ENCODE measurements around the gene ATOSB. TPM values are rescaled to one million over a fixed set of nuclear protein-coding genes. Genes with fewer than 3 reads are reported as not detected.

Gene ATOSB
- total and polyA plus RNA-seq, 2 of the 8 experiments (the other 6 are each of a cell fraction or from before 2014, with no cell fraction given), result 6.9 to 10.4 TPM

DNA sequence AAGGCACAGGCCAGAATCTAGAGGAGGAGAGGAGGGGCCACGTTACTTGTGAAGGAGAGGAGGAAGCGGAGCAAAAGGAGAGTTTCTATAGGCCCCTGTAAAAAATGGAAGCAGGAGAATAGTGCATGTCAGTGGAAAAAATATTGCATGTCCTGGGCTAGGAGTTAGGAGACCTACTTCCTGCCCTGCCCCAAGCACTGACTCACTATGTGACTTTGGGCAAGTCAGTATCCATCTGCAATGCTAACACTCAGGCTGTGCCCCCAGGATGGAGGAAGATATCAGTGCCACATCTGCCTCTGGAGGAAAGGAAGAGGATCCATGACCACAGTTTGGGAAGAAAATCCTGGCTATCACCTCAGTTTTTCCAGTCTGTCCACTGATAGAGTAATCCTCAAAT, 26.2 kb downstream of the ATOSB start:
- ChIA-PET CTCF (ENCODE audit: partially characterized antibody) (no interaction called here), POLR2A (ENCODE audit: partially characterized antibody) (interaction anchor here (0.9 to 3.5 kb wide), 2 partner anchors 9 to 13 kb away, joined by 3 to 22 read pairs; partner anchors contain the start of gene STOML2)
- H3K79me2 ChIP-seq (ENCODE audit: control insufficient read depth in 1 of 2, insufficient read depth in 2 of 2, low read length in 2 of 2), result no peaks in the 10 kb centered on the region
- H3K4me2 ChIP-seq (ENCODE audit: insufficient read depth in 1 of 2, low read depth in 2 of 2, low read length in 2 of 2), result no peak overlapping the region
- no peak overlapping the region for H3K14ac ChIP-seq (ENCODE audit: insufficient read length)
- H3K4me1 ChIP-seq (replicated peaks in 1 of 4; ENCODE audit: control insufficient read depth in 3 of 4, insufficient read depth in 4 of 4, low read length in 3 of 4), result no peaks in the 10 kb centered on the region
- no peak overlapping the region for H3K18ac ChIP-seq (ENCODE audit: extremely low read depth, low read length)
- WGBS, 2 experiments (ENCODE audit: extremely low coverage in 1 of 2, insufficient coverage in 1 of 2, insufficient read length in 1 of 2, insufficient replicate concordance in 2 of 2, low coverage in 1 of 2, low lambda C conversion rate in 2 of 2, missing lambda C conversion rate in 1 of 2), result 86% methylated on average over 2 of the region's 2 CpGs; no CpG with 5 or more reads in 1 of the 2 experiments
- no peak overlapping the region for H4K5ac ChIP-seq (ENCODE audit: insufficient read length, low read depth, low read length)
- DNase-seq (ENCODE audit: low read depth in 1 of 2, low spot score in 2 of 2) (no peak), FAIRE-seq (no peak)
- no peak overlapping the region for H2AFZ ChIP-seq (ENCODE audit: low read length)
- no peak overlapping the region for H3K4me3 ChIP-seq (ENCODE audit: extremely low read depth in 1 of 4, insufficient read depth in 2 of 4, low read depth in 3 of 4, low read length in 4 of 4)
- no peaks in the 10 kb centered on the region; the same call in 1 of the 2 replicates for H3K79me1 ChIP-seq (ENCODE audit: low read depth, low read length)
- H4K20me1 ChIP-seq (replicated peaks in 1 of 2; ENCODE audit: control insufficient read depth in 1 of 2, insufficient read depth in 2 of 2, low read length in 2 of 2), result no peaks in the 10 kb centered on the region
- TF ChIP-seq SP1 (IDR thresholded peaks at IDR 0.05; ENCODE audit: low read depth, low read length) (no peak), POLR2AphosphoS5 (IDR thresholded peaks at IDR 0.05; ENCODE audit: low read depth, low read length) (no peak), SP4 (IDR thresholded peaks at IDR 0.05; ENCODE audit: low read length) (no peak)
- H3K23me2 ChIP-seq (ENCODE audit: low read depth, low read length), result 0 out of 2 replicates have a peak, but pooled peaks cover 2% of the 10 kb centered on the region
- no peak overlapping the region for H4K8ac ChIP-seq (ENCODE audit: extremely low read depth, insufficient read depth, low read length)
- H3K36me3 ChIP-seq (ENCODE audit: control insufficient read depth in 2 of 4, insufficient read depth in 4 of 4, low read length in 3 of 4), result peaks cover 7 to 29% (median 22%) of the 10 kb centered on the region in 4 experiments; a peak in 7 of 8 replicates
- H3K23ac ChIP-seq (ENCODE audit: insufficient read length), result no peak overlapping the region
- H2BK15ac ChIP-seq (ENCODE audit: low read length), result no peak overlapping the region
- H2AK5ac ChIP-seq (ENCODE audit: low read depth, low read length), result no peak overlapping the region
- H3K27me3 ChIP-seq (replicated peaks in 1 of 4; ENCODE audit: control insufficient read depth in 3 of 4, extremely low read depth in 1 of 4, insufficient read depth in 3 of 4, low read length in 3 of 4), result no peaks in the 10 kb centered on the region
- no peak overlapping the region for H3K4ac ChIP-seq (replicated peaks; ENCODE audit: insufficient read length, low read depth, low read length)
- H2BK20ac ChIP-seq (ENCODE audit: low read length), result no peak overlapping the region
- no peak overlapping the region for H3K9ac ChIP-seq (replicated peaks in 1 of 4; ENCODE audit: extremely low read depth in 1 of 4, low read depth in 3 of 4, low read length in 3 of 4)
- H2BK5ac ChIP-seq (ENCODE audit: low read depth, low read length), result no peak overlapping the region
- no peak overlapping the region for H4K91ac ChIP-seq (replicated peaks; ENCODE audit: insufficient read length, low read length)
- no peak overlapping the region for H2BK120ac ChIP-seq (replicated peaks; ENCODE audit: low read depth, low read length)
- H3K9me3 ChIP-seq (ENCODE audit: insufficient read depth in 2 of 2, low read depth in 1 of 2, low read length in 1 of 2), result no peaks in the 10 kb centered on the region
- no peak overlapping the region for H3K56ac ChIP-seq (replicated peaks; ENCODE audit: insufficient read length, low read depth, low read length)
- no peak overlapping the region for H3K27ac ChIP-seq (ENCODE audit: low read depth, low read length)
- no peak overlapping the region for H2BK12ac ChIP-seq (ENCODE audit: low read depth, low read length)

All from H1 (cell line).